K562 (cell line): Measurements from ENCODE around the gene OR8B3. TPM values are rescaled to one million over a fixed set of nuclear protein-coding genes. Genes with fewer than 3 reads are reported as not detected.

Experiments
- DACH1 ChIP-seq: fragments of 450-650 bp; IDR thresholded peaks from 2 replicates; pipeline ENCODE4 v1.6.1; 2018; ENCODE audit not compliant: partially characterized antibody
- FOSL1 ChIP-seq: fragments of 200-800 bp; sonication (Bioruptor generic); conservative IDR thresholded peaks from 2 replicates; pipeline ENCODE4 v1.6.1; 2016; ENCODE audit warnings: missing genetic modification characterization, missing compliant biosample characterization
- NBN ChIP-seq: fragments of 450-650 bp; IDR thresholded peaks from 2 replicates; pipeline ENCODE4 v1.6.1; 2016; ENCODE audit warnings: low read depth, mild to moderate bottlenecking
- NCOA6 ChIP-seq: fragments of 450-650 bp; IDR thresholded peaks from 2 replicates; pipeline ENCODE4 v1.6.1; 2017; ENCODE audit warnings: mild to moderate bottlenecking
- RAD21 ChIP-seq, 2 experiments: fragments of 250-450 bp in 1 of 2; fragments of 450-650 bp in 1 of 2; sonication (Bioruptor Pico) in 1 of 2; formaldehyde crosslinking in 1 of 2; IDR thresholded peaks in 1 of 2; conservative IDR thresholded peaks in 1 of 2; 2 replicates each; pipeline versions ENCODE4 v1.4.0 to v1.8.0; 2020 to 2022; ENCODE audit warnings: mild to moderate bottlenecking in 2 of 2, moderate library complexity in 1 of 2
- SMARCA4 ChIP-seq: fragments of 450-650 bp; IDR thresholded peaks from 2 replicates; pipeline ENCODE4 v1.6.1; 2016
- SMC3 ChIP-seq: conservative IDR thresholded peaks from 2 replicates; pipeline ENCODE4 v1.6.1; 2011; ENCODE audit warnings: low read depth, low read length, improper control_type of control experiment; ENCODE audit not compliant: insufficient read depth
- SRSF7 ChIP-seq: fragments of 200-400 bp; formaldehyde crosslinking; optimal IDR thresholded peaks from 2 replicates; pipeline ENCODE3; 2017; ENCODE audit warnings: mild to moderate bottlenecking, low read depth, low read length
- STAT5B ChIP-seq: fragments of 250-450 bp; sonication (Bioruptor Pico); IDR thresholded peaks from 2 replicates; pipeline ENCODE4 v1.8.0; 2021; ENCODE audit warnings: mild to moderate bottlenecking, inconsistent platforms
- TAF9B ChIP-seq: fragments of 450-650 bp; IDR thresholded peaks from 2 replicates; pipeline ENCODE4 v1.6.1; 2018; ENCODE audit warnings: mild to moderate bottlenecking; ENCODE audit not compliant: partially characterized antibody
- TBP ChIP-seq: optimal IDR thresholded peaks from 2 replicates; pipeline ENCODE3; 2011; ENCODE audit warnings: low read depth, low read length, improper control_type of control experiment
- TEAD4 ChIP-seq, 2 experiments: sonication (generic) in 1 of 2; formaldehyde crosslinking in 1 of 2; IDR thresholded peaks; 2 replicates each; pipeline versions ENCODE4 v1.6.1 to v1.8.0; 2012 to 2022; ENCODE audit warnings: borderline replicate concordance in 1 of 2, inconsistent platforms in 1 of 2, low read length in 1 of 2, mild to moderate bottlenecking in 1 of 2, missing genetic modification reagents in 1 of 2
- ZNF224 ChIP-seq: sonication (generic); formaldehyde crosslinking; IDR thresholded peaks from 2 replicates; pipeline ENCODE4 v1.8.0; 2022; ENCODE audit warnings: mild to moderate bottlenecking, missing genetic modification reagents
- polyA plus RNA-seq, 8 experiments: library from polyadenylated mRNA; depleted of rRNA in 4 of 8; stranded (reverse) in 5 of 8; unstranded in 3 of 8; fragments of >200 nt; fragmentation: Nextera tagmentation in 2 of 8; fragmentation: Illumina TruSeq in 1 of 8; extraction: Ambion mirVana in 2 of 8; extraction: Trizol in 1 of 8; gene quantifications; 2 replicates each; pipeline versions ENCODE4 v1.2.1 to v1.2.3, GENCODE V29; 2011 to 2014; ENCODE audit warnings: inconsistent platforms in 1 of 8, missing spikeins in 1 of 8
- total RNA-seq, 7 experiments: library from RNA; depleted of rRNA in 6 of 7; stranded (reverse); fragments of >200 nt in 6 of 7; fragmentation: Illumina TruSeq in 2 of 7; extraction: Trizol in 2 of 7; gene quantifications; 2 replicates each; pipeline versions ENCODE4 v1.2.1 to v1.2.3, GENCODE V29; 2011 to 2021; ENCODE audit warnings: low replicate concordance in 1 of 7
- TF ChIP-seq, protein P1 (sequence below): fragments of 450-650 bp; formaldehyde crosslinking; IDR thresholded peaks from 2 replicates; pipeline ENCODE4 v1.4.0; 2020; ENCODE audit warnings: mild to moderate bottlenecking, moderate library complexity
- TF ChIP-seq, protein P2 (sequence below): fragments of 200-800 bp; sonication (Bioruptor generic); IDR thresholded peaks from 2 replicates; pipeline ENCODE4 v1.6.1; 2016; ENCODE audit warnings: missing genetic modification characterization, missing compliant biosample characterization

Gene OR8B3
- total and polyA plus RNA-seq, 9 of the 15 experiments (the other 6 are each of a cell fraction or from before 2014, with no cell fraction given) = 0.13 TPM; not detected in 8

DNA sequence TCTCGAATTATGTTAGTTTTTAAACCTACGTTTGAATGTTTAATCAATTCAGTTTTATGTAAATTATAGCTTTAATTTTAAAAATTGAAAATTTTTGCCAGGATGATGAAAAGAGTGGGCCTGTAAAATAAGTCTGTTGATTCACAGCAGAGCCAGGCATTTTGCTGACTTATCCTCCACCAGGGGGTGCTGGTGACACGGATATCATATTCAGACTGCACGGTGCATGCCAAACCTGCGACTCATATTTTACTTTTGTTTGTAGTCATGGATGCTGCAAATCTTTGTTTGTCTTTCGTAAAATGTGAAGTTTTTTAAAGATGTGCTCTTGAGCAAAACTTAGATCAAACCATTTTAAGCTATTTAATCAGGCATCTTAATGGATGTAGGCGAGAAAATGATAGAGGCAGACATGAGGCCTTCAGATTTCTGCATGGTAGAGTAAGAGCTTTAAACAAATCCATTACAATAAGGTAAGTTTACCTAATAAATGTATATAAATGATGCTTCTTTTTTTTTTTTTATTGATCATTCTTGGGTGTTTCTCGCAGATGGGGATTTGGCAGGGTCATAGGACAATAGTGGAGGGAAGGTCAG, 3.6 kb upstream of the OR8B3 start (continued):
- TF ChIP-seq FOSL1 (peak; percentile 60), SMC3 (peak; percentile 60; the same call in 1 of the 2 replicates), TAF9B (no peak), ZNF224 (CRISPR knock-in tag) (no peak), SMARCA4 (no peak), NBN (no peak), TEAD4 (IDR thresholded peaks at IDR 0.05; ENCODE audit: low read length) (peak; percentile 50), TEAD4 (CRISPR knock-in tag; IDR thresholded peaks at IDR 0.05; ENCODE audit: borderline replicate concordance) (no peak), STAT5B (no peak), DACH1 (no peak), NCOA6 (no peak), SRSF7 (no peak), TBP (no peak), RAD21 (CRISPR knock-in tag; conservative IDR thresholded peaks at IDR 0.05 in 1 of 2, IDR thresholded peaks at IDR 0.05 in 1 of 2) (peak; percentile 49 to 74)
- TF ChIP-seq, protein P1, sequence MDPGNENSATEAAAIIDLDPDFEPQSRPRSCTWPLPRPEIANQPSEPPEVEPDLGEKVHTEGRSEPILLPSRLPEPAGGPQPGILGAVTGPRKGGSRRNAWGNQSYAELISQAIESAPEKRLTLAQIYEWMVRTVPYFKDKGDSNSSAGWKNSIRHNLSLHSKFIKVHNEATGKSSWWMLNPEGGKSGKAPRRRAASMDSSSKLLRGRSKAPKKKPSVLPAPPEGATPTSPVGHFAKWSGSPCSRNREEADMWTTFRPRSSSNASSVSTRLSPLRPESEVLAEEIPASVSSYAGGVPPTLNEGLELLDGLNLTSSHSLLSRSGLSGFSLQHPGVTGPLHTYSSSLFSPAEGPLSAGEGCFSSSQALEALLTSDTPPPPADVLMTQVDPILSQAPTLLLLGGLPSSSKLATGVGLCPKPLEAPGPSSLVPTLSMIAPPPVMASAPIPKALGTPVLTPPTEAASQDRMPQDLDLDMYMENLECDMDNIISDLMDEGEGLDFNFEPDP (CRISPR knock-in tag) = no peak
- TF ChIP-seq, protein P2, sequence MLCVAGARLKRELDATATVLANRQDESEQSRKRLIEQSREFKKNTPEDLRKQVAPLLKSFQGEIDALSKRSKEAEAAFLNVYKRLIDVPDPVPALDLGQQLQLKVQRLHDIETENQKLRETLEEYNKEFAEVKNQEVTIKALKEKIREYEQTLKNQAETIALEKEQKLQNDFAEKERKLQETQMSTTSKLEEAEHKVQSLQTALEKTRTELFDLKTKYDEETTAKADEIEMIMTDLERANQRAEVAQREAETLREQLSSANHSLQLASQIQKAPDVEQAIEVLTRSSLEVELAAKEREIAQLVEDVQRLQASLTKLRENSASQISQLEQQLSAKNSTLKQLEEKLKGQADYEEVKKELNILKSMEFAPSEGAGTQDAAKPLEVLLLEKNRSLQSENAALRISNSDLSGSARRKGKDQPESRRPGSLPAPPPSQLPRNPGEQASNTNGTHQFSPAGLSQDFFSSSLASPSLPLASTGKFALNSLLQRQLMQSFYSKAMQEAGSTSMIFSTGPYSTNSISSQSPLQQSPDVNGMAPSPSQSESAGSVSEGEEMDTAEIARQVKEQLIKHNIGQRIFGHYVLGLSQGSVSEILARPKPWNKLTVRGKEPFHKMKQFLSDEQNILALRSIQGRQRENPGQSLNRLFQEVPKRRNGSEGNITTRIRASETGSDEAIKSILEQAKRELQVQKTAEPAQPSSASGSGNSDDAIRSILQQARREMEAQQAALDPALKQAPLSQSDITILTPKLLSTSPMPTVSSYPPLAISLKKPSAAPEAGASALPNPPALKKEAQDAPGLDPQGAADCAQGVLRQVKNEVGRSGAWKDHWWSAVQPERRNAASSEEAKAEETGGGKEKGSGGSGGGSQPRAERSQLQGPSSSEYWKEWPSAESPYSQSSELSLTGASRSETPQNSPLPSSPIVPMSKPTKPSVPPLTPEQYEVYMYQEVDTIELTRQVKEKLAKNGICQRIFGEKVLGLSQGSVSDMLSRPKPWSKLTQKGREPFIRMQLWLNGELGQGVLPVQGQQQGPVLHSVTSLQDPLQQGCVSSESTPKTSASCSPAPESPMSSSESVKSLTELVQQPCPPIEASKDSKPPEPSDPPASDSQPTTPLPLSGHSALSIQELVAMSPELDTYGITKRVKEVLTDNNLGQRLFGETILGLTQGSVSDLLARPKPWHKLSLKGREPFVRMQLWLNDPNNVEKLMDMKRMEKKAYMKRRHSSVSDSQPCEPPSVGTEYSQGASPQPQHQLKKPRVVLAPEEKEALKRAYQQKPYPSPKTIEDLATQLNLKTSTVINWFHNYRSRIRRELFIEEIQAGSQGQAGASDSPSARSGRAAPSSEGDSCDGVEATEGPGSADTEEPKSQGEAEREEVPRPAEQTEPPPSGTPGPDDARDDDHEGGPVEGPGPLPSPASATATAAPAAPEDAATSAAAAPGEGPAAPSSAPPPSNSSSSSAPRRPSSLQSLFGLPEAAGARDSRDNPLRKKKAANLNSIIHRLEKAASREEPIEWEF (CRISPR knock-in tag) = no peak
